OCI-LY7 (cell line): Measurements from ENCODE around the gene SYDE2. TPM values are rescaled to one million over a fixed set of nuclear protein-coding genes. Genes with fewer than 3 reads are reported as not detected.

Experiments
- BruUV-seq: library from RNA; stranded (reverse); fragments of 400-500 nt; replicated peaks from 2 replicates; lab custom pipeline; 2021; lab: Mats Ljungman, UMichigan
- CTCF ChIA-PET: fragments of 300-600 bp; sonication (Branson Sonifier 250); formaldehyde crosslinking; loops from one replicate; lab custom pipeline; 2022; ENCODE audit warnings: antibody characterized with exemption; ENCODE audit not compliant: unreplicated experiment; lab: Charles Lee
- POLR2A ChIA-PET: fragments of 300-600 bp; sonication (Branson Sonifier 250); formaldehyde crosslinking; loops from one replicate; lab custom pipeline; 2022; ENCODE audit warnings: antibody characterized with exemption; lab: Charles Lee
- DNase-seq: peaks from one replicate; pipeline ENCODE4 v3.0.0-alpha.2; 2015; ENCODE audit warnings: low spot score
- H2AFZ ChIP-seq: fragments of 200-600 bp; sonication (generic), shearing (Covaris generic); 2 replicates; pipeline ENCODE4 v1.6.1; 2014; ENCODE audit warnings: mild to moderate bottlenecking, antibody characterized with exemption, low read length, moderate library complexity
- H3K27ac ChIP-seq: fragments of 200-600 bp; sonication (generic); 2 replicates; pipeline ENCODE4 v1.5.1; 2014; ENCODE audit warnings: mixed run types, low read depth, mild to moderate bottlenecking, moderate library complexity, low read length, inconsistent platforms; ENCODE audit not compliant: poor library complexity, severe bottlenecking
- H3K36me3 ChIP-seq: fragments of 200-600 bp; sonication (generic); 2 replicates; pipeline ENCODE4 v1.6.1; 2014; ENCODE audit warnings: mild to moderate bottlenecking, antibody characterized with exemption, low read length, moderate library complexity, mixed read lengths; ENCODE audit not compliant: insufficient read depth
- H3K4me1 ChIP-seq: fragments of 200-600 bp; sonication (generic); 2 replicates; pipeline ENCODE4 v1.5.1; 2014; ENCODE audit warnings: mild to moderate bottlenecking, low read length; ENCODE audit not compliant: insufficient read depth, poor library complexity, severe bottlenecking
- H3K4me2 ChIP-seq: fragments of 200-600 bp; sonication (generic); 2 replicates; pipeline ENCODE4 v1.6.1; 2014; ENCODE audit warnings: mild to moderate bottlenecking, low read length
- H3K4me3 ChIP-seq: fragments of 200-600 bp; sonication (generic); 2 replicates; pipeline ENCODE4 v1.5.1; 2014; ENCODE audit warnings: mild to moderate bottlenecking, low read depth, low read length; ENCODE audit not compliant: poor library complexity, severe bottlenecking
- H3K79me2 ChIP-seq: fragments of 200-600 bp; sonication (generic); 2 replicates; pipeline ENCODE4 v1.6.1; 2016; ENCODE audit warnings: low read depth, mild to moderate bottlenecking, low read length, moderate library complexity, mixed read lengths; ENCODE audit not compliant: insufficient read depth
- H3K9me2 ChIP-seq: fragments of 200-600 bp; sonication (generic); 2 replicates; pipeline ENCODE4 v1.6.1; 2016; ENCODE audit warnings: mild to moderate bottlenecking, low read length, mixed read lengths; ENCODE audit not compliant: insufficient read depth
- H3K9me3 ChIP-seq: fragments of 200-600 bp; sonication (generic); 2 replicates; pipeline ENCODE4 v1.6.1; 2014; ENCODE audit warnings: mild to moderate bottlenecking, mixed run types, low read length, mixed read lengths
- H4K20me1 ChIP-seq: fragments of 200-600 bp; sonication (generic); 2 replicates; pipeline ENCODE4 v1.6.1; 2014; ENCODE audit warnings: mild to moderate bottlenecking, antibody characterized with exemption, low read length, moderate library complexity, mixed read lengths; ENCODE audit not compliant: insufficient read depth
- CTCF ChIP-seq: fragments of 200-600 bp; sonication (generic); conservative IDR thresholded peaks from 2 replicates; pipeline ENCODE4 v1.5.1; 2014; ENCODE audit warnings: mild to moderate bottlenecking, antibody characterized with exemption, low read length, moderate library complexity, mixed read lengths
- EZH2phosphoT487 ChIP-seq: fragments of 200-600 bp; sonication (generic); IDR thresholded peaks from 2 replicates; pipeline ENCODE4 v1.6.1; 2018; ENCODE audit warnings: low read depth, borderline replicate concordance, mild to moderate bottlenecking, mixed run types, antibody characterized with exemption, low read length, moderate library complexity, mixed read lengths
- intact Hi-C: fragments of 100-400 bp; cut with micrococcal nuclease; formaldehyde crosslinking; loops from one replicate; pipeline ENCODE4 v1.10.0; 2022; ENCODE audit not compliant: unreplicated experiment
- total RNA-seq, 2 experiments: library from RNA; depleted of rRNA in 1 of 2; stranded (reverse); fragments of >200 nt in 1 of 2; shearing (Covaris generic) in 1 of 2; gene quantifications; 2 replicates each; pipeline ENCODE4 v1.2.3, GENCODE V29; 2014 to 2022

Gene SYDE2
- total RNA-seq, 2 experiments from 2014 or later: not detected

- no peak for TF ChIP-seq EZH2phosphoT487
- TF ChIP-seq CTCF: no peak
- BruUV-seq: no TSS peak
- no peaks in the 10 kb centered on the region for H3K9me3 ChIP-seq
- no peaks in the 10 kb centered on the region for H4K20me1 ChIP-seq
- no peak overlapping the region for H3K27ac ChIP-seq
- H2AFZ ChIP-seq: no peak overlapping the region
- H3K9me2 ChIP-seq: no peaks in the 10 kb centered on the region
- no peaks in the 10 kb centered on the region for H3K36me3 ChIP-seq
- H3K4me2 ChIP-seq: no peak overlapping the region
- CTCF ChIA-PET: no interaction called here
- H3K4me3 ChIP-seq: no peak overlapping the region
- intact Hi-C loops: no loop called here
- POLR2A ChIA-PET: interaction anchor here (0.6 to 0.9 kb wide), 3 partner anchors 9 to 1237 kb away, joined by 3 to 4 read pairs (median 3); no protein-coding TSS in a partner anchor
- no peaks in the 10 kb centered on the region for H3K4me1 ChIP-seq
- no peak for DNase-seq
- H3K79me2 ChIP-seq: no peaks in the 10 kb centered on the region
Observed at GRCh38 chr1:85166351-85166750, 34.5 kb downstream of the SYDE2 start.

- Histone ChIP-seq H3K9me2 (no peaks in the 10 kb centered on the region), H3K36me3 (no peaks in the 10 kb centered on the region), H4K20me1 (no peaks in the 10 kb centered on the region), H3K27ac (no peak overlapping the region), H3K4me1 (no peaks in the 10 kb centered on the region), H3K4me3 (no peak overlapping the region), H3K79me2 (no peaks in the 10 kb centered on the region), H2AFZ (no peak overlapping the region), H3K4me2 (no peak overlapping the region), H3K9me3 (no peaks in the 10 kb centered on the region)
- ChIA-PET POLR2A (interaction anchor here (0.7 to 0.8 kb wide), 2 partner anchors 8 to 821 kb away, joined by 3 read pairs; no protein-coding TSS in a partner anchor), CTCF (no interaction called here)
- BruUV-seq: no TSS peak
- intact Hi-C loops: no loop called here
- DNase-seq: no peak
- TF ChIP-seq EZH2phosphoT487: no peak
- no peak for TF ChIP-seq CTCF
Observed at GRCh38 chr1:85158910-85159309, 41.9 kb downstream of the SYDE2 start.

- intact Hi-C loops: no loop called here
- ChIA-PET POLR2A (interaction anchor here (0.6 to 1.1 kb wide), 2 partner anchors 9 to 22 kb away, joined by 3 read pairs; no protein-coding TSS in a partner anchor), CTCF (no interaction called here)
- Histone ChIP-seq H3K27ac (no peak overlapping the region), H3K9me3 (no peaks in the 10 kb centered on the region), H3K36me3 (no peaks in the 10 kb centered on the region), H3K4me1 (no peaks in the 10 kb centered on the region), H3K9me2 (no peaks in the 10 kb centered on the region), H4K20me1 (no peaks in the 10 kb centered on the region), H3K4me2 (no peak overlapping the region), H3K4me3 (no peak overlapping the region), H2AFZ (no peak overlapping the region), H3K79me2 (no peaks in the 10 kb centered on the region)
- DNase-seq: no peak
- BruUV-seq: no TSS peak
- no peak for TF ChIP-seq CTCF
- no peak for TF ChIP-seq EZH2phosphoT487
Observed at GRCh38 chr1:85157436-85157835, 43.4 kb downstream of the SYDE2 start.
